HG03280 (cell line): ENCODE measurements around the gene CTXN3.

Source experiments
- ATAC-seq: cut with Tn5 transposase; IDR thresholded peaks from one replicate; pipeline ENCODE4 v1.9.1; 2021; ENCODE audit warnings: mild to moderate bottlenecking, moderate library complexity; ENCODE audit not compliant: unreplicated experiment

CTXN3 gene

GRCh38 chr5:127696683-127697082 is 47.8 kb downstream of the CTXN3 start:
- ATAC-seq: no peak

GRCh38 chr5:127697894-127698600 is 49.2 kb downstream of the CTXN3 start:
- no peak for ATAC-seq

GRCh38 chr5:127699416-127699815 is 50.5 kb downstream of the CTXN3 start:
- ATAC-seq: no peak

GRCh38 chr5:127700237-127700766 is 51.4 kb downstream of the CTXN3 start:
- ATAC-seq: no peak

- ATAC-seq: no peak
These were observed 53.6 kb downstream of the CTXN3 start for GRCh38 chr5:127702434-127702833.

GRCh38 chr5:127702926-127703561 is 54.2 kb downstream of the CTXN3 start, which contains the start of gene CCDC192:
Gene CCDC192, plus strand, starts transcription at chr5:127703391. Its CDS starts 55 bp downstream, at chr5:127703446.
- ATAC-seq: no peak

GRCh38 chr5:127705120-127705892 is 56.4 kb downstream of the CTXN3 start:
- no peak for ATAC-seq

- no peak for ATAC-seq
These were observed 57.8 kb downstream of the CTXN3 start for GRCh38 chr5:127706691-127707090.

- ATAC-seq: no peak
These were observed 58.3 kb downstream of the CTXN3 start for GRCh38 chr5:127707209-127707608.
